HFFc6 (cell line): ENCODE data around the gene NEK7. TPM values are rescaled to one million over a fixed set of nuclear protein-coding genes. Genes with fewer than 3 reads are reported as not detected.
A peak's percentile ranks its signal among the peaks of the same experiment; 100 is the strongest.

ENCODE experiments used
- DNase-seq: peaks from one replicate; pipeline ENCODE4 v3.0.0-alpha.2; 2018
- H3K27ac Mint-ChIP-seq: 2 replicates; pipeline ENCODE4 v1.8.0; 2020; ENCODE audit warnings: mild to moderate bottlenecking, mixed read lengths
- H3K27me3 Mint-ChIP-seq: 2 replicates; pipeline ENCODE4 v1.8.0; 2021; ENCODE audit warnings: mild to moderate bottlenecking, moderate library complexity, mixed read lengths; ENCODE audit not compliant: insufficient read depth
- H3K36me3 Mint-ChIP-seq: 2 replicates; pipeline ENCODE4 v1.8.0; 2021; ENCODE audit warnings: low read depth, mixed read lengths
- H3K4me1 Mint-ChIP-seq: 2 replicates; pipeline ENCODE4 v1.8.0; 2020; ENCODE audit warnings: low read depth, mixed read lengths
- H3K4me3 Mint-ChIP-seq: 2 replicates; pipeline ENCODE4 v1.8.0; 2020; ENCODE audit warnings: mild to moderate bottlenecking, moderate library complexity, mixed read lengths
- H3K9me3 Mint-ChIP-seq: 2 replicates; pipeline ENCODE4 v1.8.0; 2020; ENCODE audit warnings: mild to moderate bottlenecking, mixed read lengths
- CTCF ChIP-seq: fragments of 200-600 bp; sonication (generic); IDR thresholded peaks from 2 replicates; pipeline ENCODE4 v1.5.0; 2021; ENCODE audit warnings: antibody characterized with exemption, mild to moderate bottlenecking
- total RNA-seq, 6 experiments: library from RNA; stranded (reverse); fragmentation: NEBNext Ultra II Directional; extraction: Animal tissue kit (Norgen Biotek cat#: 25700); gene quantifications; 2 replicates in 1 of 6; 3 replicates in 5 of 6; pipeline ENCODE4 v1.2.3, GENCODE V29; 2021

The NEK7 gene
- total RNA-seq, 6 experiments from 2014 or later = 452 to 692 (median 485) TPM

GRCh38 chr1:198333744-198334143 lies 176.9 kb downstream of the NEK7 start:
- no peak for DNase-seq
- peaks cover 30% of the 10 kb centered on the region for H3K27me3 Mint-ChIP-seq
- H3K4me1 Mint-ChIP-seq = peaks cover 37% of the 10 kb centered on the region
- peaks cover 13% of the 10 kb centered on the region for H3K9me3 Mint-ChIP-seq
- peaks cover 11% of the 10 kb centered on the region for H3K36me3 Mint-ChIP-seq
- H3K27ac Mint-ChIP-seq = peak overlapping the region; percentile 25; the same call in 1 of the 2 replicates
- TF ChIP-seq CTCF = no peak
- peak overlapping the region; percentile 17; the same call in 1 of the 2 replicates for H3K4me3 Mint-ChIP-seq

GRCh38 chr1:198335663-198336062 lies 178.9 kb downstream of the NEK7 start:
- peaks cover 10% of the 10 kb centered on the region for H3K9me3 Mint-ChIP-seq
- TF ChIP-seq CTCF = no peak
- peaks cover 44% of the 10 kb centered on the region for H3K4me1 Mint-ChIP-seq
- no peak for DNase-seq
- H3K27ac Mint-ChIP-seq = no peak overlapping the region; the same call in 1 of the 2 replicates
- H3K36me3 Mint-ChIP-seq = peaks cover 11% of the 10 kb centered on the region
- H3K4me3 Mint-ChIP-seq = no peak overlapping the region
- peaks cover 17% of the 10 kb centered on the region for H3K27me3 Mint-ChIP-seq

- DNase-seq = no peak
- no peak overlapping the region for H3K27ac Mint-ChIP-seq
- no peak overlapping the region for H3K4me3 Mint-ChIP-seq
- peaks cover 11% of the 10 kb centered on the region for H3K27me3 Mint-ChIP-seq
- peaks cover 11% of the 10 kb centered on the region for H3K36me3 Mint-ChIP-seq
- peaks cover 10% of the 10 kb centered on the region for H3K9me3 Mint-ChIP-seq
- peaks cover 30% of the 10 kb centered on the region for H3K4me1 Mint-ChIP-seq
- no peak for TF ChIP-seq CTCF
Observed at GRCh38 chr1:198337886-198338285, 181.1 kb downstream of the NEK7 start.

GRCh38 chr1:198340139-198340538 lies 183.3 kb downstream of the NEK7 start:
- TF ChIP-seq CTCF = no peak
- Mint-ChIP-seq H3K27me3 (peaks cover 12% of the 10 kb centered on the region), H3K4me3 (no peak overlapping the region; the same call in 1 of the 2 replicates), H3K4me1 (peaks cover 24% of the 10 kb centered on the region), H3K27ac (no peak overlapping the region), H3K9me3 (peaks cover 10% of the 10 kb centered on the region), H3K36me3 (peaks cover 11% of the 10 kb centered on the region)
- no peak for DNase-seq

GRCh38 chr1:198346178-198346577 lies 189.4 kb downstream of the NEK7 start:
- DNase-seq = no peak
- no peak for TF ChIP-seq CTCF
- H3K27ac Mint-ChIP-seq = no peak overlapping the region

GRCh38 chr1:198350456-198350855 lies 193.7 kb downstream of the NEK7 start:
- no peak for DNase-seq
- no peaks in the 10 kb centered on the region for H3K36me3 Mint-ChIP-seq
- no peaks in the 10 kb centered on the region for H3K9me3 Mint-ChIP-seq
- H3K4me3 Mint-ChIP-seq = no peak overlapping the region
- 0 out of 2 replicates have a peak, but pooled peaks cover 6% of the 10 kb centered on the region for H3K4me1 Mint-ChIP-seq
- no peaks in the 10 kb centered on the region; the same call in 1 of the 2 replicates for H3K27me3 Mint-ChIP-seq
- TF ChIP-seq CTCF = peak; percentile 48; the same call in 1 of the 2 replicates
- no peak overlapping the region for H3K27ac Mint-ChIP-seq

More at GRCh38 chr1:198346178-198346577, 189.4 kb downstream of the NEK7 start:
- Mint-ChIP-seq H3K9me3 (no peaks in the 10 kb centered on the region), H3K36me3 (no peaks in the 10 kb centered on the region), H3K27me3 (peaks cover 6% of the 10 kb centered on the region), H3K4me3 (no peak overlapping the region), H3K4me1 (peaks cover 15% of the 10 kb centered on the region)
